OCI-LY1 (cell line): ENCODE data around the gene SYN1.

Experiments
- H2AFZ ChIP-seq: fragments of 200-600 bp; sonication (generic), shearing (Covaris generic); 2 replicates; pipeline ENCODE4 v1.6.0; 2014; ENCODE audit warnings: antibody characterized with exemption, mild to moderate bottlenecking, low read length
- H3F3A ChIP-seq: fragments of 200-600 bp; sonication (generic), shearing (Covaris generic); 2 replicates; pipeline ENCODE4 v1.6.0; 2014; ENCODE audit warnings: mild to moderate bottlenecking, antibody characterized with exemption, low read length, moderate library complexity; ENCODE audit not compliant: insufficient read depth
- H3K27ac ChIP-seq: fragments of 200-600 bp; sonication (generic); 2 replicates; pipeline ENCODE4 v1.5.1; 2014; ENCODE audit warnings: low read length, mixed run types, mild to moderate bottlenecking, low read depth; ENCODE audit not compliant: poor library complexity, severe bottlenecking
- H3K27me3 ChIP-seq: fragments of 200-600 bp; sonication (generic); 2 replicates; pipeline ENCODE4 v1.6.0; 2014; ENCODE audit warnings: antibody characterized with exemption, mild to moderate bottlenecking, low read length, moderate library complexity; ENCODE audit not compliant: insufficient read depth
- H3K36me3 ChIP-seq: fragments of 200-600 bp; sonication (generic); 2 replicates; pipeline ENCODE4 v1.6.1; 2014; ENCODE audit warnings: mild to moderate bottlenecking, antibody characterized with exemption, low read length, moderate library complexity, mixed read lengths; ENCODE audit not compliant: insufficient read depth
- H3K4me1 ChIP-seq: fragments of 200-600 bp; sonication (generic); 2 replicates; pipeline ENCODE4 v1.5.1; 2014; ENCODE audit warnings: mild to moderate bottlenecking, low read length, moderate library complexity; ENCODE audit not compliant: insufficient read depth, severe bottlenecking
- H3K4me2 ChIP-seq: fragments of 200-600 bp; sonication (generic), shearing (Covaris generic); 2 replicates; pipeline ENCODE4 v1.6.1; 2014; ENCODE audit warnings: low read length
- H3K4me3 ChIP-seq: fragments of 200-600 bp; sonication (generic); 2 replicates; pipeline ENCODE4 v1.5.1; 2014; ENCODE audit warnings: low read length, low read depth, mild to moderate bottlenecking, mixed read lengths; ENCODE audit not compliant: poor library complexity, severe bottlenecking
- H3K79me2 ChIP-seq: fragments of 200-600 bp; shearing (Covaris generic); 2 replicates; pipeline ENCODE4 v1.6.1; 2016; ENCODE audit warnings: mixed run types, low read length, mixed read lengths; ENCODE audit not compliant: insufficient read depth
- H3K9ac ChIP-seq: fragments of 200-600 bp; sonication (generic), shearing (Covaris generic); 2 replicates; pipeline ENCODE4 v1.6.1; 2014; ENCODE audit warnings: mild to moderate bottlenecking, low read length, mixed read lengths
- H3K9me2 ChIP-seq: fragments of 200-600 bp; sonication (generic), shearing (Covaris generic); 2 replicates; pipeline ENCODE4 v1.6.1; 2014; ENCODE audit warnings: low read depth, mild to moderate bottlenecking, low read length, mixed read lengths
- H3K9me3 ChIP-seq: fragments of 200-600 bp; shearing (Covaris generic); 2 replicates; pipeline ENCODE4 v1.6.1; 2014; ENCODE audit warnings: low read length, mixed read lengths
- H4K20me1 ChIP-seq: fragments of 200-600 bp; sonication (generic), shearing (Covaris generic); 2 replicates; pipeline ENCODE4 v1.6.0; 2016; ENCODE audit warnings: mild to moderate bottlenecking, low read length; ENCODE audit not compliant: insufficient read depth
- EZH2 ChIP-seq: fragments of 200-600 bp; sonication (generic), shearing (Covaris generic); IDR thresholded peaks from 2 replicates; pipeline ENCODE4 v1.8.0; 2017; ENCODE audit warnings: borderline replicate concordance, mixed run types, mild to moderate bottlenecking, antibody characterized with exemption, low read length, moderate library complexity, mixed read lengths
- TF ChIP-seq, protein P1 (sequence below): fragments of 200-600 bp; sonication (generic), shearing (Covaris generic); IDR thresholded peaks from 2 replicates; pipeline ENCODE4 v1.5.1; 2017; ENCODE audit warnings: mild to moderate bottlenecking, antibody characterized with exemption, low read length, moderate library complexity, mixed read lengths

Gene SYN1

DNA sequence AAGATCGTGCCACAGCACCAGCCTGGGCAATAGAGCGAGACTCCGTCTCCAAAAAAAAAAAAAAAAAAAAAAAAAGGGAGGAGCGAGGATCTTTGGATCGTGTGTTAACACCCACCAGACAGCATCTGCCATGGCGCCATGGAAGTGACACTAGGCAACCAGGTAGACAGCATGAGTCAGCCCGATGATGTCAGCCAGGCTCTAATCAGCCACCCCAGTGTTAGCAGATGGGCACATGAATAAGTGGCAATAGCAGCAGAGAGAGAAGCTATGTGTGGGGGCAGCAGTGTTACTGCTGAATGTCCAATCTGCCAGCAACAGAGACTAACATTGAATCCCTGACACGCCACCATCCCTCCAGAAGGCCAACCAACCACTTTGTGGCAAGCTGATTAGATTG, 6.6 kb downstream of the SYN1 start:
- no peaks in the 10 kb centered on the region for H3K9me2 ChIP-seq
- TF ChIP-seq EZH2: no peak
- TF ChIP-seq, protein P1, sequence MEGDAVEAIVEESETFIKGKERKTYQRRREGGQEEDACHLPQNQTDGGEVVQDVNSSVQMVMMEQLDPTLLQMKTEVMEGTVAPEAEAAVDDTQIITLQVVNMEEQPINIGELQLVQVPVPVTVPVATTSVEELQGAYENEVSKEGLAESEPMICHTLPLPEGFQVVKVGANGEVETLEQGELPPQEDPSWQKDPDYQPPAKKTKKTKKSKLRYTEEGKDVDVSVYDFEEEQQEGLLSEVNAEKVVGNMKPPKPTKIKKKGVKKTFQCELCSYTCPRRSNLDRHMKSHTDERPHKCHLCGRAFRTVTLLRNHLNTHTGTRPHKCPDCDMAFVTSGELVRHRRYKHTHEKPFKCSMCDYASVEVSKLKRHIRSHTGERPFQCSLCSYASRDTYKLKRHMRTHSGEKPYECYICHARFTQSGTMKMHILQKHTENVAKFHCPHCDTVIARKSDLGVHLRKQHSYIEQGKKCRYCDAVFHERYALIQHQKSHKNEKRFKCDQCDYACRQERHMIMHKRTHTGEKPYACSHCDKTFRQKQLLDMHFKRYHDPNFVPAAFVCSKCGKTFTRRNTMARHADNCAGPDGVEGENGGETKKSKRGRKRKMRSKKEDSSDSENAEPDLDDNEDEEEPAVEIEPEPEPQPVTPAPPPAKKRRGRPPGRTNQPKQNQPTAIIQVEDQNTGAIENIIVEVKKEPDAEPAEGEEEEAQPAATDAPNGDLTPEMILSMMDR: no peak

DNA sequence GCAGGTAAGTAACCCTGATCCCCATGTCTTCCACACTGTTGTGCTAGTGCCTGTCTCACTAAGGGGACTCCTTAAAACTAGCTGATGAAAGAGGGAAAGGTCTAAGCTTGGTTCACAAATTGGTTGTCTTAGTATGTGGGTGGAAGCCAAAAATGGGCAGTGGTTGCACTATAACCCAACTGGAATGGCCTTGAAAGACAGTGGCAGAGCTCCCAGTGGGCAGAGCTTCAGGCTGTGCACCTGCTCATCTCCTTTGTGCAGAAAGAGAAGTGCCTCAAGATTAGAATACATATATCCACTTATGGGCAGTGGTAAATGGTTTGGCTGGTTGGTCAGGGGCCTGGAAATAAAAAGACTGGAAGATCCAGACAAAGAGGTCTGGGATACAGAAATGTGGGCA, 7.2 kb downstream of the SYN1 start:
- Histone ChIP-seq H2AFZ (no peak overlapping the region), H3K4me3 (no peak overlapping the region), H3K27me3 (no peaks in the 10 kb centered on the region), H3K9ac (no peak overlapping the region), H3K4me2 (no peak overlapping the region), H3K9me2 (no peaks in the 10 kb centered on the region), H3K79me2 (no peaks in the 10 kb centered on the region), H3K4me1 (no peaks in the 10 kb centered on the region), H3K9me3 (no peaks in the 10 kb centered on the region), H3K36me3 (no peaks in the 10 kb centered on the region), H4K20me1 (no peaks in the 10 kb centered on the region), H3K27ac (no peak overlapping the region), H3F3A (no peaks in the 10 kb centered on the region)
- TF ChIP-seq, protein P1: no peak
- TF ChIP-seq EZH2: no peak

More for the DNA sequence above, 6.6 kb downstream of the SYN1 start:
- Histone ChIP-seq H2AFZ (no peak overlapping the region), H3K9me3 (no peaks in the 10 kb centered on the region), H3K4me1 (no peaks in the 10 kb centered on the region), H3K79me2 (no peaks in the 10 kb centered on the region), H3K4me3 (no peak overlapping the region), H3K4me2 (no peak overlapping the region), H3K27ac (no peak overlapping the region), H3F3A (no peaks in the 10 kb centered on the region), H3K36me3 (no peaks in the 10 kb centered on the region), H3K27me3 (no peaks in the 10 kb centered on the region), H3K9ac (no peak overlapping the region), H4K20me1 (no peaks in the 10 kb centered on the region)

DNA sequence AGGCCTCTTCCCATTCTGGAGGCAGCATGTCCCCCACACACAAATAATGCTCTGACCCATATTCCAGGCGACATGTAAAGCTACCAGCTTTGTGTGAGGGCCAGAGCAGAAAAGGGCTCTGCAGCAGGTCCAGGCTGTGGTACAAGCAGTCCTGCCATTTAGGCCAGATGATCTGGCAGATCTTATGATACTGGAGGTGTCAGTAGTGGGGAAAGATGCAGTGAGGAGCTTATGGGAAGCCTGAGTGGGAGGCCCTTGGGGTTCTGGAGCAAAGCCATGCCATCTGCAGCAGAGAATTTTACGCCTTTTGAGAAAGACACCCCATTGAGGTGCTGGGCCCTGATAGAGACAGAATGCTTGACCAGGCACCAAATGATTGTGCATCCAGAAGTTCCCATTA, 7.7 kb downstream of the SYN1 start:
- no peaks in the 10 kb centered on the region for H3F3A ChIP-seq
- no peaks in the 10 kb centered on the region for H3K79me2 ChIP-seq
- no peak overlapping the region for H3K4me3 ChIP-seq
- H3K9ac ChIP-seq: no peak overlapping the region
- H3K9me2 ChIP-seq: no peaks in the 10 kb centered on the region
- no peaks in the 10 kb centered on the region for H3K36me3 ChIP-seq
- H3K4me2 ChIP-seq: no peak overlapping the region
- no peaks in the 10 kb centered on the region for H4K20me1 ChIP-seq
- H2AFZ ChIP-seq: no peak overlapping the region
- no peaks in the 10 kb centered on the region for H3K4me1 ChIP-seq
- TF ChIP-seq, protein P1: no peak
- no peak for TF ChIP-seq EZH2
- H3K27ac ChIP-seq: no peak overlapping the region
- H3K27me3 ChIP-seq: no peaks in the 10 kb centered on the region
- H3K9me3 ChIP-seq: no peaks in the 10 kb centered on the region
